HFF-Myc (cell line): ENCODE results near the gene INF2.

ENCODE experiments used
- DNase-seq: peaks from one replicate; pipeline ENCODE4 v3.0.0-alpha.2; 2011; ENCODE audit warnings: low read depth; ENCODE audit errors: extremely low read depth
- H3K4me3 ChIP-seq: replicated peaks from 2 replicates; pipeline ENCODE4 v1.5.1; 2011; ENCODE audit warnings: low read depth, mild to moderate bottlenecking, control low read depth, low read length
- TF ChIP-seq, protein P1 (sequence below): IDR thresholded peaks from 2 replicates; pipeline ENCODE4 v1.5.1; 2012; ENCODE audit warnings: mild to moderate bottlenecking, low read depth, low read length, control low read depth; ENCODE audit errors: missing control alignments

INF2 gene

DNA sequence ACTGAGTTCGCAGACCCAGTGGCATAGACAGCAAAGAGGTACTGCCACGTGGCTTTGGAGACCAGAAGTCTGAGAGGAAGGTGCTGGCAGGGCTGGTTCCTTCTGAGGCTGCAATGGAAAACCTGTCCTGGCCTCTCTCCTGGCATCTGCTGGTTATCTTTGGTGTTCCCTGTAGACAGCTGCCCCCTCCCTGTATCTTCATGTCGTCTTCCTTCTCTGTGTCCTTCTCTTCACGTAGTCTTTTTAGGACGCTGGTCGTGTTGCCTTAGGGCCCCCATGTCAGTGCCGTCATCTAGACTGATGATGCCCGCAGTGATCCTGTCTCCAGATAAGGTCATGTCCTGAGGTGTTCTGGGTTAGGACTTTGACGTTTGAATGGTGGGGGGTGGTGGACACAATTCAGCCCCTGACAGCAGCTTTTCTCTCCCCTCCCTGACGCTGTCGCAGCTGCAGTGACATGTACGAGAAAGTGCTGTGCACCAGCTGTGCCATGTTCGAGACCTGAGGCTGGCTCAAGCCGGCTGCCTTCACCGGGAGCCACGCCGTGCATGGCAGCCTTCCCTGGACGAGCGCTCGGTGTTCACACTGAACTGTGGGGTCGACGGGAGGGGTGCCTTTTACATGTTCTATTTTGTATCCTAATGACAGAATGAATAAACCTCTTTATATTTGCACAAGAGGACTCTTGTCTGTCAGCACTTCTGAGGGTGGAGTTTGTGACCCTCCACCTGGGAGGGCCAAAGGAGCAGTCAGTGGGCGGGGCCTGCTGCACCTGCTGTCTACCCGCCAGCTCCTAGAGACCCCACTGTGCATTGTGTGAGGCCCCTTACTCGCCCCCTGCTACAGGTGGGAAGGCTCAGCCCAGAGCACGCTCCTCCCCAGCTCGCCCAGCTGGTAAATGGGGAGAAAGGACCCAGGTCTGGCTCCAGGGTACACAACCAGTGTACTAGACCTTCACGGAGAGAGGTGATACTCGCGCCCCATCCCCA, 69.9 kb downstream of the INF2 start:
- TF ChIP-seq, protein P1, sequence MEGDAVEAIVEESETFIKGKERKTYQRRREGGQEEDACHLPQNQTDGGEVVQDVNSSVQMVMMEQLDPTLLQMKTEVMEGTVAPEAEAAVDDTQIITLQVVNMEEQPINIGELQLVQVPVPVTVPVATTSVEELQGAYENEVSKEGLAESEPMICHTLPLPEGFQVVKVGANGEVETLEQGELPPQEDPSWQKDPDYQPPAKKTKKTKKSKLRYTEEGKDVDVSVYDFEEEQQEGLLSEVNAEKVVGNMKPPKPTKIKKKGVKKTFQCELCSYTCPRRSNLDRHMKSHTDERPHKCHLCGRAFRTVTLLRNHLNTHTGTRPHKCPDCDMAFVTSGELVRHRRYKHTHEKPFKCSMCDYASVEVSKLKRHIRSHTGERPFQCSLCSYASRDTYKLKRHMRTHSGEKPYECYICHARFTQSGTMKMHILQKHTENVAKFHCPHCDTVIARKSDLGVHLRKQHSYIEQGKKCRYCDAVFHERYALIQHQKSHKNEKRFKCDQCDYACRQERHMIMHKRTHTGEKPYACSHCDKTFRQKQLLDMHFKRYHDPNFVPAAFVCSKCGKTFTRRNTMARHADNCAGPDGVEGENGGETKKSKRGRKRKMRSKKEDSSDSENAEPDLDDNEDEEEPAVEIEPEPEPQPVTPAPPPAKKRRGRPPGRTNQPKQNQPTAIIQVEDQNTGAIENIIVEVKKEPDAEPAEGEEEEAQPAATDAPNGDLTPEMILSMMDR: no peak
- no peak overlapping the region for H3K4me3 ChIP-seq
- DNase-seq: no peak

DNA sequence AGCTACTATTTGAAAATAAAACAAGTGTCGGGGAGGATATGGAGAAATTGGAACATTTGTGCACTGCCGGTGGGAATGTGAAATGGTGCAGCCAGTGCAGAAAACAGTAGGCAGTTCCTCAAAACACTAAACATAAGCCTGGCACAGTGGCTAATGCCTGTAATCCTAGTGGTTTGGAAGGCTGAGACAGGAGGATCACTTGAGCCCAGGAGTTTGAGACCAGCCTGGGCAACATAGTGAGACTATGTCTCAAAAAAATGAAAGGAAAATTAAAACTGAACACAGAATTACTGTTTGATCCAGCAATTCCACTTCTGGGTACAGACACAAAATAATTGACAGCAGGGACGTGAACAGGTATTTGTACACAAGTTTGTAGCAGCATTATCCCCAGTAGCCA, 76.1 kb downstream of the INF2 start:
- H3K4me3 ChIP-seq: no peak overlapping the region
- no peak for DNase-seq
- TF ChIP-seq, protein P1: no peak

DNA sequence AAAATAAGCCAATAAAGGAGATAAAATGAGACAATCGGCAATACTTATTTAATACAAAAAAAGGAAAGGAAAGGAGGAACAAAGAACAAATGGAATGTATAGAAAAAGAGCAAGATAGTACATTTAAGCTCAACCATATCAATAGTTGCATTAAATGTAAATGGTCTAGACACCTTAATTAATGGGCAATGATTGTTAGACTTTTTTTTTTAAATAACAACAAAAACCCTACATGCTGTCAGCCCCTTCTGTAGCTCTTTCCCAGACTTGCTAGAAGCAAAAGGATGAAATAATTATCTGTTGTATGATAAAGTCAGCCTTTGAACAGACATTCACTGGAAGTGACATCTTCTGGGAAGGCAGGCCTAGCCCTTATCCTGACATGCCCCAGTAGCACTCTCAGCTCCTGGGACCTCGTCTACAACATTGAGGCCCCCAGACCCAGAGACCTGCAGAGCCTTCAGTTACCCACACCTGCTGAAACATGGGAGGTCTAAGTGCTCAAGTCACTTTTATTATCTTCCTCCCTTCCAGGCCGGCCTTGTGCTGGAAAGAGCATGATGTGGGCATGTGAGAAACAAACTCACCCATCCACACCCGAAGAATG, 76.9 kb downstream of the INF2 start:
- DNase-seq: no peak
- TF ChIP-seq, protein P1: no peak
- H3K4me3 ChIP-seq: no peak overlapping the region

DNA sequence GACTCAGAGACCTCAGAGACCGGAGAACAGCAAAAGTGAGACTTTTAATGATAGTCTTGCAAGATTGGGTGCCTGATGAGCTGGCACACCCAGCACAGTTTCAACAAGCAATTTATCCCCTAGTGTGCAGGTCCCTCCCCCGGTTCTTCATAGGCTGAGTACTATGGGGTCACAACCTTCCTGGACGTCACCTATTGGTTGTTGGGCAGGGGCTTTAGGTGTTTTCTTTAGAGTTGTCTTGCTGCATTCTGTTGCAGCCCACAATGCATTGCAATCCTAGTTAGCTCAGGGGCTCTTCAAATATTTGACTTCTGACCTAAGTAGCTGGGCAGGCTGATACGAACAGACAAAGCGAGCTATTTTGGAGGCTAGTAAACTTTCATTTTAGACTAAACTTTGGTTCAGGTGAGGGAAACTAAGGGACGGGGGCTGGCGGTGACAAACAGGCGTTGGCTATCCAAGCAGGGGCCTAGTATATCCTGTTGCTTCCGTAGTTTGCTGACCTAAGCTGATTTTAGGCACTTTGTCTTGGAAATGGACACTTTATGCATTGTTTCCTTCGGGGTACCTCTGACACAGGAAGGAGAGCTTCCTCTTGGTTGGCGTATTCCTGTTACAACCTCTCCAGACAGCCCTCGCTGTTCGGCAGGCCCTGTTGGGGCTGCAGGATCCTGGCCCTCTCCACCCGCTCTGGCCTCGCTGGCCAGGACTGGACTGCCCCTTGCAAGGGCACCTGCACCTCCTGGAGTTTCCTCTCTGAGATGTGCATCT, 77.6 kb downstream of the INF2 start:
- DNase-seq: no peak
- TF ChIP-seq, protein P1: no peak
- no peak overlapping the region for H3K4me3 ChIP-seq

DNA sequence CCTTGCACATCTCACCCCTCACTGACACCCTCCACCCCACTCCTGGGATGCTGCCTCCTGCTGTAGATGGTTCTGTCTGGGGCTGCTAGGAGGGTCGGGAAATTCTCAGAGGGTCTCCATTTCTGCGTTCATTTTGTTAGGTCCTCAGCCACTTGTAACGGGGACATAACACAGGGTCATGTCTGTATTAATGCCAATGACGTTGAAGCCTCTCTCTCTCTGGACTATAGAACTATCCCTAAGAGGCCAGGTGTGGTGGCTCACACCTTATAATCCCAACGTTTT, 78.2 kb downstream of the INF2 start:
- TF ChIP-seq, protein P1: no peak
- no peak overlapping the region for H3K4me3 ChIP-seq
- DNase-seq: no peak

DNA sequence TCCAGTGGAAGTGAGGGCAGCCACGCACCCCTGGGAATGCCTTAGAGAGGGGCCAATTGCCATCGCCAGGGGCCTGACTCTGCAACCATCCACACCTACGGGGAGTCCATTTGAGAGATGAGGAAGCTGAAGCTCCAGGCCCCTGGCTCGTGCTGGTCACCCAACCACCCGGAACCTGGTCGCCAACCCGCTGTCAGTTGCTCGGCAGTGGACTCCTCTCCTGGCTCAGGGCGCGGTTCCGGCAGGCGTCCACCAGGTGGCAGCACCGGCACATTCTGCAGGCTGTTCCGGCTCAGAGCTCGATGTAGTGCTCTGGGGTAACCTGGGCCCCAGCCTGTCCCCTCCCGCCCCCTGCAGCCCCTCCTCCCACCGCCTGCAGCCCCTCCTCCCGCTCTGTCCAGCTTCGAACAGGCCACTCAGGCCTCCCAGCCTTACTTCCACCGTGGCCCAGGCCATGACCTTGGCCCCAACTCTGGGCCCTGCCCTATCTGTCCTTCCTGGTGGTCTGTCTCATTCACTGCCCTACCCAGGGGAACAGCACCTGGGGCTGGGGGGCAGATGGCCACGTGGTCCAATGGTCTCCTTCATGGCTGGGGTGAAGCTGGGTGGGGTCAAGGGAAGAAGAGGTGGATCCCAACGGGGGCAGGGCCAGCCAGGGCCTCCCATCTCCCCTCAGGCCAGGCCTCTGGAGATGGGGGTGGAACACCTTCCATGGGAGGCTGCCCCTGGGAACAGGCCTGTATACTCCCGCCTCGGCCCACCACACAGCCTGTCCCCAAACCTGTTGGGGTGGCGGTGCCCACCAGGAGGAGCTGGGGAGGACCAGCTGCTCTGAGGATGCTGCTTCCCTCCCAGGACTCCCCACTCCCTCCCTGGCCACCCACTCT, 79.3 kb downstream of the INF2 start:
- no peak overlapping the region for H3K4me3 ChIP-seq
- TF ChIP-seq, protein P1: peak; percentile 71
- DNase-seq: peak; percentile 46
